A549 treated with CORT108297 at 1 μM for 4 hours (cell line): ENCODE results near the gene OR2A7. TPM values are rescaled to one million over a fixed set of nuclear protein-coding genes. Genes with fewer than 3 reads are reported as not detected.

Experiments used
- total RNA-seq: library from RNA; stranded (reverse); fragments of 200-300 nt; extraction: Qiagen RNA extraction; gene quantifications from 5 replicates; pipeline ENCODE4 v1.2.3, GENCODE V29; 2022

OR2A7 gene, protein sequence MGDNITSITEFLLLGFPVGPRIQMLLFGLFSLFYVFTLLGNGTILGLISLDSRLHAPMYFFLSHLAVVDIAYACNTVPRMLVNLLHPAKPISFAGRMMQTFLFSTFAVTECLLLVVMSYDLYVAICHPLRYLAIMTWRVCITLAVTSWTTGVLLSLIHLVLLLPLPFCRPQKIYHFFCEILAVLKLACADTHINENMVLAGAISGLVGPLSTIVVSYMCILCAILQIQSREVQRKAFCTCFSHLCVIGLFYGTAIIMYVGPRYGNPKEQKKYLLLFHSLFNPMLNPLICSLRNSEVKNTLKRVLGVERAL
- total RNA-seq: not detected in 5 replicates

DNA sequence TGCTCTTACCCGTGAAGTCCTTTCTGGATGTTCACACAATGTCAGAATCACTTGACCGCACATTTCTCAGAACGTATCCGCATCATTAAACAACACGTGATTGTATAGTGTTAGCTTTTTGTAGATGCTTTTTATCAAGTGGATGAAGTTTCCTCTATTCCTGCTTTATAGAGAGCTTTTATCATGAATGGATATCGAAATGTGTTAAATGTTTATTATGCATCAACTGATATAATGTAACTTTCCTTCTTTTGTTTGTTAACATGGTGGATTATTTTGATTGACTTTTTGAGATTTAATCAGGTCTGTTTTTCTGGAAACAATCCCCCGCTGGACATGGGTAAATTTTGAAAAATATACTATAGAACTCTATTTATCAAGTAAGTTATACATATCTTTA, at the start of gene OR2A7:
Gene OR2A7, minus strand, starts transcription at position 101 of the 400 bp plus-strand sequence. CDS start 5,164 bp downstream, outside the sequence.

DNA sequence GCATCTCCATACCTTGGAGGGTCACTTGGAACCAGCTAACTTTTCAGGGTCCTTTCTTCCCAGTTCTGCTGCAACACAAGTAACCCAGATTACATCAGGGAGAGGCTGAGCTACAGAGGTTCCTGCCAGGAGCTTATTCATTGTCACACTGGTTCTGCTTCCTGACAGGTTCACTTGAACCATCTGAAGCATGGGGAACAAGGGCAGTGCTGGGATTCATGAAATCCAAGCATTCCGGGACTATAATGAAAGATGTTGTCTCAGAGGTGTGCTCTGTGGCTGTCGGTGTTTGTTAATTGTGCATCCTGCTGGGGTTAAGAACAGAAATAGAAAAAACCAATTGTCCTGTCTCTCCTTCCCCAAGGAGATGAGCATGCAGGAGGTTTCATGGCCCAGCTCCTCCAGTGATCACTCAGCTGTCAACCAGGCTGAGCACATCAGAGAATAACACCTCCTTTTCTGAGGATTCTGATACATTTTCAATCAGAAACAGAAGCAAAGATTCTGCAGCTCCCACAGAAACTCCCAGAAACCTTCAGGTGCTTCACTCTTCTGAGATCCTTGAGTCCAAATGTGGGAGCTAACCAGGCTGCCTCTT, 47.4 kb upstream of the OR2A7 start, which contains the start of gene OR2A1:
Gene OR2A1, plus strand, starts transcription at position 548 of the 598 bp plus-strand sequence. CDS start 5,706 bp downstream, outside the sequence.

DNA sequence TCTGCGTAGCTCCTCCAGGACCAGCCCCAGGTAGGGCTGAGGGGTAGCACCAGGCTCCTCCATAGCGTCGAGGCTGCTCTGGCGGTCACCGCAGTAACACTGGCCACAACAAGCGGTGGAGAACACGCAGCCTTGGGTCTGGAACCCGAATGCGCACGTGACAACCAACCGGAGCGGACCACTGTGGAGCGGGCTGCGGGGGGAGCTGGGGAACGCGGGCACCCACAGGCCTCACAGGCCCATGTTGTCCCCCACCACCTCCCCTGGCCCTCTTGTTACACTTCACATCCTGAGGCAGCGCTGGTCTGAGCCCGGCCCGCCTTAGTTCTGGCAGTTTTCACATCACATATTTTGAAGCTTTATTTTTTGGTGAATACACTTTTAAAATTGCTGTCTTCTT, 4.6 kb upstream of the OR2A7 start, which contains the start of gene CTAGE8:
Gene CTAGE8, minus strand, starts transcription at position 101 of the 400 bp plus-strand sequence. Its CDS starts 38 bp downstream, at position 63.

DNA sequence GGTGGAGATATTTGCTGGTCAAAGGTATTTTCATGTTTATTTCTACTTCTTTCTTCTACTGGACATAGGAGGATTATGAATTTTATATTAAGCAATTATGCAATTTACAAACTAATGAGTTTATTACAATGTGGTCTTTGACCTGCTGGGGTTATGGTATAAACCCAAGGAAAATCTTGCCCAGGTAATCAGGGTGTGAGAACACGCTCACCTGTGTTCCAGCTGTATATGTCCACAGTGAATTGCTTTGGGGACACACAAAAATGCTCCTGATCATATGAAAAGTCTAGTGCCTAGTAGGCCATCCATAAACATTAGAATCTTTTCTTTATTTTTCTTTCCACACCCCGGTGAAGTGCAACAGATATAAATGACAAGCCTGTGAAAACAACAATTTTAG, 25.2 kb downstream of the OR2A7 start, which contains the start of gene OR2A42:
Gene OR2A42, minus strand, starts transcription at position 241 of the 400 bp plus-strand sequence. CDS start 6,762 bp downstream, outside the sequence.

Other genes with a start within 250 kb of the OR2A7 start
- not detected in 5 replicates for gene OR2A5, start 215.8 kb downstream of the OR2A7 start, total RNA-seq
- not detected in 5 replicates for gene OR2A25, start 195.0 kb downstream of the OR2A7 start, total RNA-seq
- gene OR2A12, start 178.5 kb downstream of the OR2A7 start, total RNA-seq: not detected in 5 replicates
- not detected in 5 replicates for gene OR2A2, start 155.2 kb downstream of the OR2A7 start, total RNA-seq
- not detected in 5 replicates for gene OR2A14, start 141.6 kb downstream of the OR2A7 start, total RNA-seq
- gene CTAGE4, start 81.3 kb downstream of the OR2A7 start, total RNA-seq: not detected in 5 replicates
- gene ARHGEF35, start 69.0 kb downstream of the OR2A7 start, total RNA-seq: 0.20 to 0.42 TPM (median 0.28 TPM) in 5 replicates
- gene OR2A42, start 25.2 kb downstream of the OR2A7 start, total RNA-seq: not detected in 5 replicates
- gene CTAGE8, start 4.5 kb upstream of the OR2A7 start, total RNA-seq: 0.03 TPM in 1 of 5 replicates, not detected in the others
- gene OR2A1, start 47.6 kb upstream of the OR2A7 start, total RNA-seq: not detected in 5 replicates
- gene ARHGEF5, start 90.6 kb upstream of the OR2A7 start, total RNA-seq: 1.8 to 2.2 TPM (median 2.0 TPM) in 5 replicates
- gene NOBOX, start 138.9 kb upstream of the OR2A7 start, total RNA-seq: not detected in 5 replicates